Esophagus muscularis mucosa (tissue), 3 donors: ENCODE measurements around the gene PIK3C2B.

Experiments used
- POLR2AphosphoS5 ChIP-seq, 2 donors: sonication (generic); formaldehyde crosslinking; IDR thresholded peaks; one replicate each; pipeline ENCODE4 v1.6.1; 2017; ENCODE audit warnings: antibody characterized with exemption in 2 of 2
- TF ChIP-seq, protein P1 (sequence below), 3 experiments: fragments of 200-600 bp in 2 of 3; fragments of 450-650 bp in 1 of 3; sonication (generic) in 2 of 3; IDR thresholded peaks; one replicate each; pipeline ENCODE4 v1.5.1; 2017 to 2019; ENCODE audit warnings: antibody characterized with exemption in 3 of 3, mild to moderate bottlenecking in 2 of 3, moderate library complexity in 1 of 3

GRCh38 chr1:204503913-204504519 is 9.4 kb upstream of the PIK3C2B start:
- TF ChIP-seq, protein P1, sequence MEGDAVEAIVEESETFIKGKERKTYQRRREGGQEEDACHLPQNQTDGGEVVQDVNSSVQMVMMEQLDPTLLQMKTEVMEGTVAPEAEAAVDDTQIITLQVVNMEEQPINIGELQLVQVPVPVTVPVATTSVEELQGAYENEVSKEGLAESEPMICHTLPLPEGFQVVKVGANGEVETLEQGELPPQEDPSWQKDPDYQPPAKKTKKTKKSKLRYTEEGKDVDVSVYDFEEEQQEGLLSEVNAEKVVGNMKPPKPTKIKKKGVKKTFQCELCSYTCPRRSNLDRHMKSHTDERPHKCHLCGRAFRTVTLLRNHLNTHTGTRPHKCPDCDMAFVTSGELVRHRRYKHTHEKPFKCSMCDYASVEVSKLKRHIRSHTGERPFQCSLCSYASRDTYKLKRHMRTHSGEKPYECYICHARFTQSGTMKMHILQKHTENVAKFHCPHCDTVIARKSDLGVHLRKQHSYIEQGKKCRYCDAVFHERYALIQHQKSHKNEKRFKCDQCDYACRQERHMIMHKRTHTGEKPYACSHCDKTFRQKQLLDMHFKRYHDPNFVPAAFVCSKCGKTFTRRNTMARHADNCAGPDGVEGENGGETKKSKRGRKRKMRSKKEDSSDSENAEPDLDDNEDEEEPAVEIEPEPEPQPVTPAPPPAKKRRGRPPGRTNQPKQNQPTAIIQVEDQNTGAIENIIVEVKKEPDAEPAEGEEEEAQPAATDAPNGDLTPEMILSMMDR (IDR thresholded peaks at IDR 0.05), result no peak
- TF ChIP-seq POLR2AphosphoS5 (IDR thresholded peaks at IDR 0.05), result no peak
